OCI-M1 (cell line): ENCODE data around the gene SELENON.
A peak's percentile ranks its signal among the peaks of the same experiment; 100 is the strongest.

Experiments used
- DNase-seq: peaks from one replicate; lab custom pipeline; 2025; lab: John Stamatoyannopoulos, UW

SELENON gene

GRCh38 chr1:25795211-25795610 is 4.8 kb upstream of the SELENON start:
- DNase-seq, result no peak

GRCh38 chr1:25795946-25796810 is 3.8 kb upstream of the SELENON start:
- DNase-seq, result no peak

GRCh38 chr1:25796811-25797458 is 3.1 kb upstream of the SELENON start:
- peak; percentile 86 for DNase-seq

- DNase-seq, result peak; percentile 70
Observed at GRCh38 chr1:25797939-25798338, 2.1 kb upstream of the SELENON start.

- DNase-seq, result no peak
Observed at GRCh38 chr1:25798666-25799351, 1.2 kb upstream of the SELENON start.

- DNase-seq, result no peak
Observed at GRCh38 chr1:25799352-25799934, 550 bp upstream of the SELENON start.

GRCh38 chr1:25800703-25801377 is 847 bp downstream of the SELENON start:
- DNase-seq, result no peak

GRCh38 chr1:25802915-25803314 is 2.9 kb downstream of the SELENON start:
- DNase-seq, result peak; percentile 52

GRCh38 chr1:25803368-25803767 is 3.4 kb downstream of the SELENON start:
- no peak for DNase-seq

- no peak for DNase-seq
Observed at GRCh38 chr1:25804244-25804963, 4.4 kb downstream of the SELENON start.

- DNase-seq, result no peak
Observed at GRCh38 chr1:25804964-25805862, 5.2 kb downstream of the SELENON start.

- DNase-seq, result no peak
Observed at GRCh38 chr1:25805863-25806225, 5.9 kb downstream of the SELENON start.

- DNase-seq, result no peak
Observed at GRCh38 chr1:25806418-25806817, 6.4 kb downstream of the SELENON start.

GRCh38 chr1:25807480-25808390 is 7.7 kb downstream of the SELENON start:
- DNase-seq, result no peak

- no peak for DNase-seq
Observed at GRCh38 chr1:25808481-25809244, 8.7 kb downstream of the SELENON start.

- DNase-seq, result peak; percentile 37
Observed at GRCh38 chr1:25809283-25809926, 9.4 kb downstream of the SELENON start.

GRCh38 chr1:25809929-25810328 is 9.9 kb downstream of the SELENON start:
- no peak for DNase-seq
